SJCRH30 (cell line): ENCODE measurements around the gene ROPN1L. TPM values are rescaled to one million over a fixed set of nuclear protein-coding genes. Genes with fewer than 3 reads are reported as not detected.

ENCODE experiments used
- DNase-seq, 2 experiments: peaks; one replicate each; pipeline ENCODE4 v3.0.0-alpha.2; 2015 to 2020
- H3K27ac ChIP-seq: fragments of 250-450 bp; sonication (Bioruptor Pico); 2 replicates; pipeline ENCODE4 v1.5.1; 2020; ENCODE audit warnings: mild to moderate bottlenecking, moderate library complexity
- H3K27me3 ChIP-seq: fragments of 250-450 bp; sonication (Bioruptor Pico); 2 replicates; pipeline ENCODE4 v1.5.1; 2020; ENCODE audit warnings: mild to moderate bottlenecking, moderate library complexity
- H3K36me3 ChIP-seq: fragments of 250-450 bp; sonication (Bioruptor Pico); 2 replicates; pipeline ENCODE4 v1.5.1; 2020; ENCODE audit warnings: mild to moderate bottlenecking, moderate library complexity
- H3K4me1 ChIP-seq: fragments of 250-450 bp; sonication (Bioruptor Pico); 2 replicates; pipeline ENCODE4 v1.5.1; 2020; ENCODE audit warnings: mild to moderate bottlenecking, moderate library complexity
- H3K4me3 ChIP-seq: fragments of 250-450 bp; sonication (Bioruptor Pico); 2 replicates; pipeline ENCODE4 v1.5.1; 2020; ENCODE audit warnings: mild to moderate bottlenecking, moderate library complexity
- H3K9me3 ChIP-seq: fragments of 250-450 bp; sonication (Bioruptor Pico); replicated peaks from 2 replicates; pipeline ENCODE4 v1.5.1; 2020; ENCODE audit warnings: mild to moderate bottlenecking, moderate library complexity
- total RNA-seq: library from RNA; depleted of rRNA; stranded (reverse); fragments of >200 nt; shearing (Covaris generic); gene quantifications from 2 replicates; pipeline ENCODE4 v1.2.3, GENCODE V29; 2014

The ROPN1L gene
- total RNA-seq, 1 experiment from 2014 or later: 0.14 TPM

GRCh38 chr5:10474521-10475075 lies 32.9 kb downstream of the ROPN1L start:
- H3K27ac ChIP-seq: no peak overlapping the region
- H3K4me1 ChIP-seq: peaks cover 8% of the 10 kb centered on the region

GRCh38 chr5:10475931-10476676 lies 34.4 kb downstream of the ROPN1L start:
- Histone ChIP-seq H3K27ac (no peak overlapping the region), H3K36me3 (no peaks in the 10 kb centered on the region), H3K27me3 (no peaks in the 10 kb centered on the region), H3K9me3 (no peaks in the 10 kb centered on the region), H3K4me3 (no peak overlapping the region), H3K4me1 (peaks cover 8% of the 10 kb centered on the region)
- no peak for DNase-seq

More at GRCh38 chr5:10474521-10475075, 32.9 kb downstream of the ROPN1L start:
- no peaks in the 10 kb centered on the region for H3K27me3 ChIP-seq
- no peak for DNase-seq
- no peak overlapping the region for H3K4me3 ChIP-seq
- H3K9me3 ChIP-seq: no peaks in the 10 kb centered on the region
- no peaks in the 10 kb centered on the region for H3K36me3 ChIP-seq

- H3K9me3 ChIP-seq: no peaks in the 10 kb centered on the region
- H3K4me1 ChIP-seq: peaks cover 8% of the 10 kb centered on the region
- no peak overlapping the region for H3K4me3 ChIP-seq
- H3K27ac ChIP-seq: no peak overlapping the region
- H3K36me3 ChIP-seq: no peaks in the 10 kb centered on the region
- no peaks in the 10 kb centered on the region for H3K27me3 ChIP-seq
- DNase-seq: no peak
Measured at GRCh38 chr5:10476878-10477277, 35.2 kb downstream of the ROPN1L start.

- no peak overlapping the region for H3K27ac ChIP-seq
- no peak overlapping the region for H3K4me3 ChIP-seq
- no peaks in the 10 kb centered on the region for H3K36me3 ChIP-seq
- H3K9me3 ChIP-seq: no peaks in the 10 kb centered on the region
- no peaks in the 10 kb centered on the region for H3K27me3 ChIP-seq
- H3K4me1 ChIP-seq: peaks cover 8% of the 10 kb centered on the region
- no peak for DNase-seq
Measured at GRCh38 chr5:10477943-10478342, 36.3 kb downstream of the ROPN1L start.

DNA sequence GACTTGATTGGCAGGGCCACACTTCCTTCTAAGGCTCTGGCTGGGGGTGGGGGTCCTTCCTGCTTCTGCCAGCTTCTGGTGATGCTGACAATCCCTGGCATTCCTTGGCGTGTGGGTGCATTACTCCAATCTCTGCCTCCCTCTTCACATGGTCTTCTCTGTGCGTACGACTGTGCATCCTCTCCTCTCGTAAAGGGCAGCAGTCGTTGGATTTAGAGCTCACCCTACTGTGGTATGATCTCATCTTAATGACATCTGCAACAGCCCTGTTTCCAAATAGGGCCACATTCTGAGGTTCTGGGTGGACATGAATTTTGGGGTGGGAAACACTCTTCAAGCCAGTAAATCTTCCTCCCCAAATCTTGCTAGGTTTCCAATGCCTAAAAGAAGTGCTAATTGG lies 36.8 kb downstream of the ROPN1L start:
- Histone ChIP-seq H3K27ac (peak overlapping the region; percentile 37), H3K4me1 (peaks cover 8% of the 10 kb centered on the region), H3K4me3 (no peak overlapping the region), H3K36me3 (no peaks in the 10 kb centered on the region), H3K9me3 (no peaks in the 10 kb centered on the region), H3K27me3 (no peaks in the 10 kb centered on the region)
- peak in 1 of 2 experiments; percentile 17 for DNase-seq

DNA sequence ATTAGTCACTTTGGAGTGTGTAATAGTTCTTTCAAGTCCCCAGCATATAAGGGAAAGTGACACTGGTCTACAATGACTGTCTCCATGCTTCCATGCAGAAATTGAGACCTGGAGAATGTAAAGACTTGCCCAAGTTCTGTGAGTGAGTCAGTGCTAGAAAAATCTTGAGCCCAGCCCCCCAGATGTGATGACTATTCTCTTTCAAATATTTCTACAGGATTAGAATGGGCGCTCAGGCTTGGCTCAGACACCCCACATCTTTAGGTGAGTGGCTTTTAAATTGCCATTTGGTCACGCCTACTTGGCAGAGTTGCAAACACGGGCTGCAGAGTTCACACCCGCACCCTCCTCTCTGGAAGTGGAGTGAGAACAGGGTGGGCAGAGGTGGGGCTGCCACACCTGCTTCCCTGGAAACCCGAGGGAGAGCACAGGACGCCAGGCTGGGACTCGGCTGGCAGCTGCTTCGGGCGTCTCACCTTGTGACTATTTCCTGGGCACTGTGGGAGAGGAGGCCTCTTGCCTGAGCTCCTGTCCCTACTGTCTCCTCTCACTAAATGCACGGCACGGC lies 37.6 kb downstream of the ROPN1L start:
- peaks cover 8% of the 10 kb centered on the region for H3K4me1 ChIP-seq
- H3K27ac ChIP-seq: peak overlapping the region; percentile 37

GRCh38 chr5:10480237-10480985 lies 38.7 kb downstream of the ROPN1L start:
- no peaks in the 10 kb centered on the region for H3K27me3 ChIP-seq
- no peaks in the 10 kb centered on the region for H3K9me3 ChIP-seq
- peak in 1 of 2 experiments; percentile 26 for DNase-seq
- no peak overlapping the region for H3K27ac ChIP-seq
- H3K36me3 ChIP-seq: no peaks in the 10 kb centered on the region
- H3K4me3 ChIP-seq: no peak overlapping the region
- H3K4me1 ChIP-seq: peaks cover 11% of the 10 kb centered on the region

More for the DNA sequence above, 37.6 kb downstream of the ROPN1L start:
- H3K27me3 ChIP-seq: no peaks in the 10 kb centered on the region
- no peak overlapping the region for H3K4me3 ChIP-seq
- H3K36me3 ChIP-seq: no peaks in the 10 kb centered on the region
- H3K9me3 ChIP-seq: no peaks in the 10 kb centered on the region
- peak; percentile 13 to 35 for DNase-seq

- no peak for DNase-seq
- Histone ChIP-seq H3K4me1 (peaks cover 14% of the 10 kb centered on the region), H3K4me3 (no peak overlapping the region)
Measured at GRCh38 chr5:10481241-10481935, 39.7 kb downstream of the ROPN1L start.

GRCh38 chr5:10482791-10483530 lies 41.3 kb downstream of the ROPN1L start:
- H3K4me3 ChIP-seq: no peak overlapping the region
- H3K27me3 ChIP-seq: no peaks in the 10 kb centered on the region
- peaks cover 14% of the 10 kb centered on the region for H3K4me1 ChIP-seq
- H3K9me3 ChIP-seq: no peaks in the 10 kb centered on the region
- H3K27ac ChIP-seq: no peak overlapping the region
- DNase-seq: no peak
- no peaks in the 10 kb centered on the region for H3K36me3 ChIP-seq

More at GRCh38 chr5:10481241-10481935, 39.7 kb downstream of the ROPN1L start:
- Histone ChIP-seq H3K9me3 (no peaks in the 10 kb centered on the region), H3K27me3 (no peaks in the 10 kb centered on the region), H3K36me3 (no peaks in the 10 kb centered on the region), H3K27ac (no peak overlapping the region)

DNA sequence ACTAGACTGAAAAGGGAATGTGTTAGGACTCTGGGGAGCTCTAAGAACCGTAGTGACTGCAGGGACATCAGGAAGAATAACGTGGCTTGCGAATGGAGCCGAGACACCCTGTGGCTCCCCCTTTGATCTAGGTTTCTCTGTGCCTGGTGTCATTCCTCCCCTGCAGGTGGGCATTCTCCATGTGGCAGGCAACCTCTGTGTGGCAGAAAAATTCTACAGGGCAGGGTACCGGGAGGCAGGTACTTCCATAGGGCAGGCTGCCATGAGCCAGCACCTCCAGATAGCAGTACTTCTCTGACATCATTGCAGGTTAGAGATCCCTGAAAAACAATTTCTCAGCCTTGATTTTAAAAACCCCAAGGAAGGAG lies 43.1 kb downstream of the ROPN1L start:
- Histone ChIP-seq H3K9me3 (no peaks in the 10 kb centered on the region), H3K36me3 (no peaks in the 10 kb centered on the region), H3K4me3 (no peak overlapping the region), H3K4me1 (peaks cover 6% of the 10 kb centered on the region; the same call in 1 of the 2 replicates), H3K27me3 (no peaks in the 10 kb centered on the region), H3K27ac (no peak overlapping the region; the same call in 1 of the 2 replicates)
- no peak for DNase-seq

DNA sequence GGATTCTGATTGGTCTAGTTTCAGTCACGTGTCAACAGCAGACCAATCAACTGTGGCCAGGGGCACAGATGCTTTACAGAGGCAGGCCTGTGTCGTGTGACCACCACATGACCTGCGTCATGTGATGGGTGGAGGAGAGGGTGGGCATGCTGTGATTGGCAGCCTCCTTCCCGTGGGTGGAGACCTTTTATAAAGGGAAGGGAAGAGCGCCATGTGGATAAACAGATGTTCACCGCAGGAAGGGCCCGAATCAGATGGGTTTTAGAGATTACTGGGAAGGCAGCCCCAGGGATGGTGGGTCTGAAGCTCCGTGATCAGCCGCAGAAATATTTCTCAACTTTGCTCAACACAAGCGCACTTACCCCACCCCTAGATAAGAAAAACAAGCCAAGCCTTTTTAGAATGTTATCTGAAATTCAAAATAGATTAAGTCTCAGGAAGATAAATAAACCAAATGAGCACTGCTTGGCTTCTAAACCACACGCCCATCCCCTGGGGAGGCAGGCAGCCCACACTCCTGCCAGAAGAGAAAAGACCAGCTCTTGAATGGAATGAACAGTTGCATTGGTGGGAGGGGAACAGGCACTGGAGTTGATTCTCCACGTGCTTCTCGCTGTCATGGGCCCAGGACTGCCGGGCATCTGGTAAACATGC lies 43.6 kb downstream of the ROPN1L start:
- Histone ChIP-seq H3K27ac (peak overlapping the region; percentile 65), H3K4me1 (peaks cover 6% of the 10 kb centered on the region; the same call in 1 of the 2 replicates)

GRCh38 chr5:10485897-10486296 lies 44.2 kb downstream of the ROPN1L start:
- H3K27ac ChIP-seq: peak overlapping the region; percentile 65
- H3K4me3 ChIP-seq: no peak overlapping the region
- no peaks in the 10 kb centered on the region for H3K27me3 ChIP-seq
- no peaks in the 10 kb centered on the region for H3K9me3 ChIP-seq
- DNase-seq: no peak
- H3K36me3 ChIP-seq: no peaks in the 10 kb centered on the region
- H3K4me1 ChIP-seq: peaks cover 6% of the 10 kb centered on the region; the same call in 1 of the 2 replicates

More for the DNA sequence above, 43.6 kb downstream of the ROPN1L start:
- Histone ChIP-seq H3K9me3 (no peaks in the 10 kb centered on the region), H3K36me3 (no peaks in the 10 kb centered on the region), H3K27me3 (no peaks in the 10 kb centered on the region), H3K4me3 (peak overlapping the region; percentile 28)
- peak; percentile 90 for DNase-seq

- Histone ChIP-seq H3K9me3 (no peaks in the 10 kb centered on the region), H3K27me3 (no peaks in the 10 kb centered on the region), H3K27ac (no peak overlapping the region), H3K4me3 (no peak overlapping the region), H3K4me1 (peaks cover 6% of the 10 kb centered on the region; the same call in 1 of the 2 replicates), H3K36me3 (no peaks in the 10 kb centered on the region)
- DNase-seq: no peak
Measured at GRCh38 chr5:10486511-10487344, 45.0 kb downstream of the ROPN1L start.
